Osteoblast (primary cell): ENCODE results near the gene DNAJA1. TPM values are rescaled to one million over a fixed set of nuclear protein-coding genes. Genes with fewer than 3 reads are reported as not detected.

ENCODE experiments used
- DNase-seq: peaks from one replicate; pipeline ENCODE4 v3.0.0; 2011; ENCODE audit warnings: low spot score, mixed read lengths; ENCODE audit not compliant: insufficient read length; ENCODE audit errors: missing footprints
- H2AFZ ChIP-seq: 2 replicates; pipeline ENCODE4 v1.6.0; 2011; ENCODE audit warnings: mild to moderate bottlenecking, low read length
- H3K27ac ChIP-seq: 2 replicates; pipeline ENCODE4 v1.5.1; 2011; ENCODE audit warnings: mild to moderate bottlenecking, low read depth, low read length, moderate library complexity
- H3K27me3 ChIP-seq: 2 replicates; pipeline ENCODE4 v1.6.0; 2012; ENCODE audit warnings: mild to moderate bottlenecking, control low read depth, inconsistent platforms, low read length, moderate library complexity; ENCODE audit not compliant: insufficient read depth
- H3K36me3 ChIP-seq: 2 replicates; pipeline ENCODE4 v1.5.1; 2011; ENCODE audit warnings: mild to moderate bottlenecking, low read length, control low read depth, moderate library complexity; ENCODE audit not compliant: insufficient read depth
- H3K4me1 ChIP-seq: 2 replicates; pipeline ENCODE4 v1.5.1; 2011; ENCODE audit warnings: mild to moderate bottlenecking, low read length, control low read depth, moderate library complexity; ENCODE audit not compliant: insufficient read depth
- H3K4me2 ChIP-seq: 2 replicates; pipeline ENCODE4 v1.6.0; 2011; ENCODE audit warnings: mild to moderate bottlenecking, low read length; ENCODE audit not compliant: insufficient read depth
- H3K4me3 ChIP-seq: fragments of 200-600 bp; sonication (generic); 3 replicates; pipeline ENCODE4 v1.5.1; 2012; ENCODE audit warnings: mild to moderate bottlenecking, low read length, inconsistent platforms; ENCODE audit not compliant: insufficient read depth
- H3K79me2 ChIP-seq: 2 replicates; pipeline ENCODE4 v1.6.0; 2012; ENCODE audit warnings: mild to moderate bottlenecking, low read length, control low read depth, inconsistent platforms; ENCODE audit not compliant: insufficient read depth
- H3K9me3 ChIP-seq: 2 replicates; pipeline ENCODE4 v1.5.1; 2011; ENCODE audit warnings: low read depth, low read length, control low read depth
- H4K20me1 ChIP-seq: 2 replicates; pipeline ENCODE4 v1.6.0; 2012; ENCODE audit warnings: mild to moderate bottlenecking, low read length, control low read depth; ENCODE audit not compliant: insufficient read depth
- CTCF ChIP-seq: IDR thresholded peaks from 2 replicates; pipeline ENCODE4 v1.5.1; 2011; ENCODE audit warnings: mild to moderate bottlenecking, low read depth, low read length, moderate library complexity; ENCODE audit errors: extremely low read depth
- total RNA-seq: library from RNA; depleted of rRNA; stranded (reverse); fragments of >200 nt; gene quantifications from 2 replicates; pipeline ENCODE4 v1.2.3, GENCODE V29; 2012

The DNAJA1 gene
- 64.8 and 69.1 TPM in 2 replicates for total RNA-seq

- Histone ChIP-seq H3K27me3 (no peaks in the 10 kb centered on the region), H3K79me2 (peaks cover 95% of the 10 kb centered on the region), H2AFZ (peak within 1 kb of the TSS; percentile 88), H3K27ac (peak within 1 kb of the TSS; percentile 96), H3K9me3 (no peaks in the 10 kb centered on the region), H3K4me1 (peaks cover 52% of the 10 kb centered on the region), H3K4me3 (peak within 1 kb of the TSS; percentile 88), H3K36me3 (peaks cover 29% of the 10 kb centered on the region), H3K4me2 (peak within 1 kb of the TSS; percentile 100), H4K20me1 (peaks cover 35% of the 10 kb centered on the region)
- peak; percentile 98 for DNase-seq
- TF ChIP-seq CTCF = no peak
Measured at GRCh38 chr9:33024966-33025571, at the start of gene DNAJA1. TSS of gene DNAJA1 (plus strand) at chr9:33025273. CDS start at chr9:33026485, 1,212 bp downstream.

GRCh38 chr9:32978051-32978450, 47.0 kb upstream of the DNAJA1 start:
- Histone ChIP-seq H3K9me3 (no peaks in the 10 kb centered on the region), H3K27me3 (no peaks in the 10 kb centered on the region), H3K36me3 (peaks cover 44% of the 10 kb centered on the region), H3K27ac (no peak overlapping the region), H3K4me2 (no peak overlapping the region), H2AFZ (no peak overlapping the region), H3K79me2 (no peaks in the 10 kb centered on the region), H3K4me1 (no peaks in the 10 kb centered on the region), H3K4me3 (no peak overlapping the region), H4K20me1 (peaks cover 3% of the 10 kb centered on the region)
- no peak for TF ChIP-seq CTCF
- no peak for DNase-seq

GRCh38 chr9:32986971-32987370, 38.1 kb upstream of the DNAJA1 start:
- Histone ChIP-seq H3K36me3 (peaks cover 73% of the 10 kb centered on the region), H3K4me3 (no peak overlapping the region), H2AFZ (no peak overlapping the region), H3K79me2 (peaks cover 18% of the 10 kb centered on the region), H4K20me1 (peaks cover 3% of the 10 kb centered on the region), H3K4me2 (no peak overlapping the region), H3K27me3 (no peaks in the 10 kb centered on the region), H3K4me1 (no peaks in the 10 kb centered on the region), H3K9me3 (no peaks in the 10 kb centered on the region), H3K27ac (no peak overlapping the region)
- no peak for TF ChIP-seq CTCF
- DNase-seq = no peak

DNA sequence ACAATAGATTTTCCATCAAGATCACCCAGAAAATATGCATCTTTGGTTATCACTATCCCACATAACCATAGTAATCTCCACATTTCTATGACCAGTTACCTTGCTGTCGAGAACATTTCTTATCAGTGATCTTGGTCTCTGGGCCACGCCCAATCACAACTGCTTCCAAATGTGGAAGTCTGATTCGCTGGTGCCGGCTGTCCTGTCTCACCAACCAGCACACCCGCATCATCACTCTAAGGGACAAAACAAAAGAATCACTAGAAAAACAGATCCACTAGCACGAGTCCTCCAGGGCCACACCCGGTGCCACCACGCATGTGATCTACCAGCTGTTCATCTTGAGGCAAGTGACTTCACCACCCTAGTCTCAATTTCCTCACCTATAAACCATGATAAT, 35.4 kb upstream of the DNAJA1 start:
- Histone ChIP-seq H3K9me3 (no peaks in the 10 kb centered on the region), H3K36me3 (peaks cover 50% of the 10 kb centered on the region), H3K4me3 (no peak overlapping the region), H3K27me3 (no peaks in the 10 kb centered on the region), H3K4me1 (no peaks in the 10 kb centered on the region), H3K4me2 (no peak overlapping the region), H3K79me2 (peaks cover 43% of the 10 kb centered on the region), H4K20me1 (peaks cover 19% of the 10 kb centered on the region), H3K27ac (no peak overlapping the region), H2AFZ (no peak overlapping the region)
- DNase-seq = no peak
- TF ChIP-seq CTCF = no peak
